T-helper 2 cell treated with Interferon-gamma antibody and Interleukin-4, amounts not matched to agents 5 μg/mL and 100 μg/mL, for 36 hours (primary cell): ENCODE data around the gene SNN.
A peak's percentile ranks its signal among the peaks of the same experiment; 100 is the strongest.

Experiments
- DNase-seq: peaks from one replicate; pipeline ENCODE4 v3.0.0; 2021; ENCODE audit warnings: low spot score
- H3K27ac Mint-ChIP-seq: one replicate; pipeline ENCODE4 v1.8.0; 2021; ENCODE audit warnings: mild to moderate bottlenecking, mixed read lengths
- H3K27me3 Mint-ChIP-seq: one replicate; pipeline ENCODE4 v1.8.0; 2021; ENCODE audit warnings: low read depth, mixed read lengths
- H3K36me3 Mint-ChIP-seq: one replicate; pipeline ENCODE4 v1.8.0; 2021; ENCODE audit warnings: low read depth, mixed read lengths
- H3K4me1 Mint-ChIP-seq: one replicate; pipeline ENCODE4 v1.8.0; 2021; ENCODE audit warnings: low read depth, mixed read lengths
- H3K4me3 Mint-ChIP-seq: one replicate; pipeline ENCODE4 v1.8.0; 2022; ENCODE audit warnings: mild to moderate bottlenecking, moderate library complexity, mixed read lengths
- H3K9me3 Mint-ChIP-seq: one replicate; pipeline ENCODE4 v1.8.0; 2021; ENCODE audit warnings: mixed read lengths

SNN gene

GRCh38 chr16:11698271-11698689 is 30.0 kb downstream of the SNN start:
- H3K4me3 Mint-ChIP-seq: no peak overlapping the region
- peaks cover 53% of the 10 kb centered on the region for H3K36me3 Mint-ChIP-seq
- H3K4me1 Mint-ChIP-seq: peaks cover 38% of the 10 kb centered on the region
- H3K27ac Mint-ChIP-seq: peak overlapping the region; percentile 73
- no peaks in the 10 kb centered on the region for H3K9me3 Mint-ChIP-seq
- DNase-seq: no peak
- H3K27me3 Mint-ChIP-seq: no peaks in the 10 kb centered on the region

GRCh38 chr16:11699234-11699894 is 31.1 kb downstream of the SNN start:
- Mint-ChIP-seq H3K9me3 (no peaks in the 10 kb centered on the region), H3K27ac (peak overlapping the region; percentile 45), H3K4me3 (no peak overlapping the region), H3K27me3 (no peaks in the 10 kb centered on the region), H3K4me1 (peaks cover 39% of the 10 kb centered on the region), H3K36me3 (peaks cover 61% of the 10 kb centered on the region)
- no peak for DNase-seq

GRCh38 chr16:11700264-11701029 is 32.2 kb downstream of the SNN start:
- Mint-ChIP-seq H3K36me3 (peaks cover 62% of the 10 kb centered on the region), H3K4me3 (no peak overlapping the region), H3K27ac (peak overlapping the region; percentile 27), H3K9me3 (no peaks in the 10 kb centered on the region), H3K27me3 (no peaks in the 10 kb centered on the region), H3K4me1 (peaks cover 42% of the 10 kb centered on the region)
- DNase-seq: no peak

GRCh38 chr16:11705311-11706025 is 37.2 kb downstream of the SNN start:
- Mint-ChIP-seq H3K4me3 (no peak overlapping the region), H3K27me3 (no peaks in the 10 kb centered on the region), H3K27ac (no peak overlapping the region), H3K9me3 (no peaks in the 10 kb centered on the region), H3K4me1 (peaks cover 10% of the 10 kb centered on the region), H3K36me3 (peaks cover 43% of the 10 kb centered on the region)
- DNase-seq: no peak

- peaks cover 39% of the 10 kb centered on the region for H3K36me3 Mint-ChIP-seq
Measured at GRCh38 chr16:11706180-11706742, 38.0 kb downstream of the SNN start.

GRCh38 chr16:11707679-11708197 is 39.5 kb downstream of the SNN start:
- no peaks in the 10 kb centered on the region for H3K27me3 Mint-ChIP-seq
- peaks cover 6% of the 10 kb centered on the region for H3K4me1 Mint-ChIP-seq
- no peak overlapping the region for H3K4me3 Mint-ChIP-seq
- H3K36me3 Mint-ChIP-seq: peaks cover 43% of the 10 kb centered on the region
- H3K27ac Mint-ChIP-seq: no peak overlapping the region
- no peak for DNase-seq
- H3K9me3 Mint-ChIP-seq: no peaks in the 10 kb centered on the region

More at GRCh38 chr16:11706180-11706742, 38.0 kb downstream of the SNN start:
- Mint-ChIP-seq H3K4me3 (no peak overlapping the region), H3K9me3 (no peaks in the 10 kb centered on the region), H3K4me1 (peaks cover 7% of the 10 kb centered on the region), H3K27me3 (no peaks in the 10 kb centered on the region), H3K27ac (no peak overlapping the region)
- DNase-seq: no peak

GRCh38 chr16:11708421-11708820 is 40.2 kb downstream of the SNN start:
- no peaks in the 10 kb centered on the region for H3K27me3 Mint-ChIP-seq
- DNase-seq: no peak
- no peaks in the 10 kb centered on the region for H3K9me3 Mint-ChIP-seq
- no peak overlapping the region for H3K27ac Mint-ChIP-seq
- H3K4me1 Mint-ChIP-seq: peaks cover 6% of the 10 kb centered on the region
- peaks cover 41% of the 10 kb centered on the region for H3K36me3 Mint-ChIP-seq
- H3K4me3 Mint-ChIP-seq: no peak overlapping the region

GRCh38 chr16:11711662-11712061 is 43.4 kb downstream of the SNN start:
- H3K9me3 Mint-ChIP-seq: no peaks in the 10 kb centered on the region
- no peaks in the 10 kb centered on the region for H3K27me3 Mint-ChIP-seq
- H3K4me3 Mint-ChIP-seq: no peak overlapping the region
- H3K36me3 Mint-ChIP-seq: peaks cover 46% of the 10 kb centered on the region
- H3K4me1 Mint-ChIP-seq: peaks cover 10% of the 10 kb centered on the region
- H3K27ac Mint-ChIP-seq: no peak overlapping the region
- no peak for DNase-seq

GRCh38 chr16:11712122-11712521 is 43.9 kb downstream of the SNN start:
- peak overlapping the region; percentile 55 for H3K27ac Mint-ChIP-seq
- H3K4me3 Mint-ChIP-seq: no peak overlapping the region
- no peaks in the 10 kb centered on the region for H3K9me3 Mint-ChIP-seq
- peaks cover 10% of the 10 kb centered on the region for H3K4me1 Mint-ChIP-seq
- H3K27me3 Mint-ChIP-seq: no peaks in the 10 kb centered on the region
- DNase-seq: no peak
- peaks cover 48% of the 10 kb centered on the region for H3K36me3 Mint-ChIP-seq

- Mint-ChIP-seq H3K4me1 (peaks cover 12% of the 10 kb centered on the region), H3K36me3 (peaks cover 42% of the 10 kb centered on the region), H3K27ac (no peak overlapping the region)
Measured at GRCh38 chr16:11715246-11715947, 47.1 kb downstream of the SNN start.

GRCh38 chr16:11716336-11716735 is 48.1 kb downstream of the SNN start:
- Mint-ChIP-seq H3K4me1 (peaks cover 12% of the 10 kb centered on the region), H3K27me3 (no peaks in the 10 kb centered on the region), H3K4me3 (no peak overlapping the region), H3K9me3 (no peaks in the 10 kb centered on the region), H3K36me3 (peaks cover 42% of the 10 kb centered on the region), H3K27ac (no peak overlapping the region)
- no peak for DNase-seq

More at GRCh38 chr16:11715246-11715947, 47.1 kb downstream of the SNN start:
- no peak for DNase-seq
- H3K4me3 Mint-ChIP-seq: no peak overlapping the region
- H3K27me3 Mint-ChIP-seq: no peaks in the 10 kb centered on the region
- H3K9me3 Mint-ChIP-seq: no peaks in the 10 kb centered on the region

GRCh38 chr16:11717811-11718210 is 49.6 kb downstream of the SNN start:
- Mint-ChIP-seq H3K4me1 (peaks cover 15% of the 10 kb centered on the region), H3K36me3 (peaks cover 45% of the 10 kb centered on the region), H3K4me3 (no peak overlapping the region), H3K9me3 (no peaks in the 10 kb centered on the region), H3K27me3 (no peaks in the 10 kb centered on the region), H3K27ac (no peak overlapping the region)
- no peak for DNase-seq

GRCh38 chr16:11719171-11719570 is 50.9 kb downstream of the SNN start:
- Mint-ChIP-seq H3K4me1 (peaks cover 20% of the 10 kb centered on the region), H3K4me3 (no peak overlapping the region)
- DNase-seq: no peak

More at GRCh38 chr16:11719171-11719570, 50.9 kb downstream of the SNN start:
- H3K27ac Mint-ChIP-seq: no peak overlapping the region
- peaks cover 52% of the 10 kb centered on the region for H3K36me3 Mint-ChIP-seq
- no peaks in the 10 kb centered on the region for H3K9me3 Mint-ChIP-seq
- no peaks in the 10 kb centered on the region for H3K27me3 Mint-ChIP-seq
